Measurements from ENCODE around the gene GNMT. TPM values are rescaled to one million over a fixed set of nuclear protein-coding genes. Genes with fewer than 3 reads are reported as not detected.

The GNMT gene
- total RNA-seq, 4 donors from 2014 or later: 0.68 TPM; not detected in 3

- Histone ChIP-seq H3K27me3 (no peaks in the 10 kb centered on the region), H3K4me3 (no peak overlapping the region), H3K9me3 (no peaks in the 10 kb centered on the region), H3K4me1 (peaks cover 0 to 4% (median 0%) of the 10 kb centered on the region in 4 donors), H3K27ac (no peak overlapping the region), H3K36me3 (peaks cover 0 to 4% (median 0%) of the 10 kb centered on the region in 4 donors)
- intact Hi-C loops (cut with DNase I; ENCODE audit: low total_unique reads): no loop called here
- 87% methylated on average over 4 of the region's 4 CpGs; no CpG with 5 or more reads in 1 of the 2 donors for WGBS, 2 donors (ENCODE audit: low coverage in 1 of 2)
- TF ChIP-seq EP300 (IDR thresholded peaks at IDR 0.05; ENCODE audit: low read depth) (no peak), POLR2AphosphoS5 (IDR thresholded peaks at IDR 0.05) (no peak), CTCF (IDR thresholded peaks at IDR 0.05) (no peak), POLR2A (IDR thresholded peaks at IDR 0.05) (no peak)
- in situ Hi-C loops (cut with MboI; ENCODE audit: low pct_ligation_motif_present in 1 of 4, low pct_unique_long_range_greater_than_20kb in 1 of 4, low sequenced_read_pairs in 3 of 4): no loop called here
- no peak for DNase-seq
These were observed 10.5 kb downstream of the GNMT start for GRCh38 chr6:42970871-42971612.

GRCh38 chr6:42971746-42972327 is 11.3 kb downstream of the GNMT start:
- no peaks in the 10 kb centered on the region for H3K9me3 ChIP-seq
- H3K27me3 ChIP-seq: no peaks in the 10 kb centered on the region
- in situ Hi-C loops (cut with MboI; ENCODE audit: low pct_ligation_motif_present in 1 of 4, low pct_unique_long_range_greater_than_20kb in 1 of 4, low sequenced_read_pairs in 3 of 4): no loop called here
- H3K27ac ChIP-seq: no peak overlapping the region
- H3K4me1 ChIP-seq: peaks cover 0 to 7% (median 5%) of the 10 kb centered on the region in 4 donors
- DNase-seq: no peak
- intact Hi-C loops (cut with DNase I; ENCODE audit: low total_unique reads): no loop called here
- no peaks in the 10 kb centered on the region for H3K36me3 ChIP-seq
- H3K4me3 ChIP-seq: no peak overlapping the region
- WGBS, 2 donors (ENCODE audit: low coverage in 1 of 2): 84% methylated on average over 3 of the region's 3 CpGs; no CpG with 5 or more reads in 1 of the 2 donors
- TF ChIP-seq POLR2A (IDR thresholded peaks at IDR 0.05): no peak
- TF ChIP-seq POLR2AphosphoS5 (IDR thresholded peaks at IDR 0.05): no peak
- TF ChIP-seq EP300 (IDR thresholded peaks at IDR 0.05; ENCODE audit: low read depth): no peak
- no peak for TF ChIP-seq CTCF (IDR thresholded peaks at IDR 0.05)

GRCh38 chr6:42973926-42974325 is 13.4 kb downstream of the GNMT start:
- H3K27me3 ChIP-seq: no peaks in the 10 kb centered on the region
- no peak for TF ChIP-seq CTCF (IDR thresholded peaks at IDR 0.05)
- no peak for TF ChIP-seq POLR2AphosphoS5 (IDR thresholded peaks at IDR 0.05)
- TF ChIP-seq EP300 (IDR thresholded peaks at IDR 0.05; ENCODE audit: low read depth): no peak
- TF ChIP-seq POLR2A (IDR thresholded peaks at IDR 0.05): no peak
- 98 to 100% methylated on average over 1 to 3 of the region's 3 CpGs for WGBS, 2 donors (ENCODE audit: low coverage in 1 of 2)
- peaks cover 0 to 20% (median 16%) of the 10 kb centered on the region in 4 donors for H3K4me1 ChIP-seq
- no peaks in the 10 kb centered on the region for H3K9me3 ChIP-seq
- no peak overlapping the region for H3K27ac ChIP-seq
- intact Hi-C loops (cut with DNase I; ENCODE audit: low total_unique reads): no loop called here
- DNase-seq: no peak
- H3K36me3 ChIP-seq: no peaks in the 10 kb centered on the region
- in situ Hi-C loops (cut with MboI; ENCODE audit: low pct_ligation_motif_present in 1 of 4, low pct_unique_long_range_greater_than_20kb in 1 of 4, low sequenced_read_pairs in 3 of 4): no loop called here
- no peak overlapping the region for H3K4me3 ChIP-seq

GRCh38 chr6:42974919-42975505 is 14.5 kb downstream of the GNMT start:
- DNase-seq: no peak
- no peaks in the 10 kb centered on the region for H3K36me3 ChIP-seq
- H3K4me3 ChIP-seq: no peak overlapping the region
- H3K27me3 ChIP-seq: no peaks in the 10 kb centered on the region
- 94 to 100% methylated on average over 1 to 5 of the region's 5 CpGs for WGBS, 2 donors (ENCODE audit: low coverage in 1 of 2)
- TF ChIP-seq CTCF (IDR thresholded peaks at IDR 0.05) (no peak), POLR2A (IDR thresholded peaks at IDR 0.05) (no peak), POLR2AphosphoS5 (IDR thresholded peaks at IDR 0.05) (no peak), EP300 (IDR thresholded peaks at IDR 0.05; ENCODE audit: low read depth) (no peak)
- H3K4me1 ChIP-seq: peaks cover 7 to 27% (median 22%) of the 10 kb centered on the region in 4 donors
- H3K27ac ChIP-seq: no peak overlapping the region
- H3K9me3 ChIP-seq: no peaks in the 10 kb centered on the region
- intact Hi-C loops (cut with DNase I; ENCODE audit: low total_unique reads) (no loop called here), in situ Hi-C loops (cut with MboI; ENCODE audit: low pct_ligation_motif_present in 1 of 4, low pct_unique_long_range_greater_than_20kb in 1 of 4, low sequenced_read_pairs in 3 of 4) (no loop called here)
